Chondrocyte (in vitro differentiated cells): Measurements from ENCODE around the gene IFT22. TPM values are rescaled to one million over a fixed set of nuclear protein-coding genes. Genes with fewer than 3 reads are reported as not detected.
"Not testable (repeated sequence)": the region's sequence is repeated elsewhere in the genome, so short reads cannot be mapped to it uniquely, and the experiment has no call there.

Experiments
- DNase-seq: peaks from one replicate; pipeline ENCODE4 v3.0.0; 2021; ENCODE audit warnings: mixed read lengths, low spot score
- H3K27ac Mint-ChIP-seq: one replicate; pipeline ENCODE4 v1.8.0; 2021; ENCODE audit warnings: mild to moderate bottlenecking, moderate library complexity, mixed read lengths; ENCODE audit not compliant: unreplicated experiment
- H3K27me3 Mint-ChIP-seq: 2 replicates; pipeline ENCODE4 v1.8.0; 2021; ENCODE audit warnings: low read depth, mixed read lengths
- H3K36me3 Mint-ChIP-seq: 2 replicates; pipeline ENCODE4 v1.8.0; 2021; ENCODE audit warnings: low read depth, mixed read lengths
- H3K4me1 Mint-ChIP-seq: 2 replicates; pipeline ENCODE4 v1.8.0; 2021; ENCODE audit warnings: low read depth, mild to moderate bottlenecking, mixed read lengths
- H3K4me3 Mint-ChIP-seq: one replicate; pipeline ENCODE4 v1.8.0; 2021; ENCODE audit warnings: mild to moderate bottlenecking, moderate library complexity, mixed read lengths; ENCODE audit not compliant: unreplicated experiment
- H3K9me3 Mint-ChIP-seq: 2 replicates; pipeline ENCODE4 v1.8.0; 2021; ENCODE audit warnings: low read depth, mixed read lengths
- total RNA-seq: library from RNA; stranded (reverse); gene quantifications from 3 replicates; pipeline ENCODE4 v1.2.1, GENCODE V29; 2021
- TF ChIP-seq, protein P1 (sequence below): fragments of 200-600 bp; sonication (generic); IDR thresholded peaks from 2 replicates; pipeline ENCODE4 v1.5.0; 2021; ENCODE audit warnings: antibody characterized with exemption, mild to moderate bottlenecking, moderate library complexity

IFT22 gene
- total RNA-seq, 1 donor from 2014 or later: 24.3 TPM

DNA sequence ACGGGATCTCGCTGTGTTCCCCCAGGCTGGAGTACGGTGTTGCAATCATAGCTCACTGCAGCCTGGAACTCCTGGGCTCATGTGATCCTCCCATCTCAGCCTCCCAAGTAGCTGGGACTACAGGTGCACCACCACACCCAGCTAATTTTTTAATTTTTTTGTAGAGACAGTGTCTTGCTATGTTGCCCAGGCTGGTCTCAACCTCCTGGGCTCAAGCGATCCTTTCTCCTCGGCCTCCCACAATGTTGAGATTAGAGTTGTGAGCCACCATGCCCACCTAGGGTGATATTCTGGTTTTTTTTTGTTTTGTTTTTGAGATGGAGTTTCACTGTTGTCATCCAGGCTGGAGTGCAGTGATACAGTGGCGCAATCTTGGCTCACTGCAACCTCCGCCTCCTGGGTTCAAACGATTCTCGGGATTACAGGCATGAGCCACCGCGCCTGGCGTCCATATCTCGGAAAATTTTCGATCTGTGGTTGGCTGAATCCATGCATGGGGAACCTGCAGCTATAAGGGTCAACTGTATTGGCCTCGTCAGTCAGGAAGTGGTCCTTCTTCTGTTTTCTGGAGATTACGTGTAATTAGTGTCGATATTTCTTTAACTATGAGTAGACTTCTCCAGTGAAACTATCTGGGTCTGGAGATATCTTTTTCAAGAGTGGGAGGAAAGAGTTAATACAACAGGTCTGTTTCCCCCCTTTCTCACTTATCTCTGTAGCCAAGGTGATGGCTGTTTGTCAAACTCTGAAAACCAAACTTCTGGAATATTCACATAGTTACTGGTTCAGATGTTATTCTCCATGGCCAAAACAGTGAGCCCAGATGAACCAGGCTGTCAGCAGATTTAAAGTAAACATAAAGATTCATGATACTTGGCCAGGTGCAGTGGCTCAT, 55.7 kb downstream of the IFT22 start:
- Mint-ChIP-seq H3K27me3 (peaks cover 2% of the 10 kb centered on the region), H3K9me3 (no peaks in the 10 kb centered on the region), H3K4me3 (no peak overlapping the region), H3K36me3 (no peaks in the 10 kb centered on the region), H3K27ac (no peak overlapping the region), H3K4me1 (no peaks in the 10 kb centered on the region)
- TF ChIP-seq, protein P1, sequence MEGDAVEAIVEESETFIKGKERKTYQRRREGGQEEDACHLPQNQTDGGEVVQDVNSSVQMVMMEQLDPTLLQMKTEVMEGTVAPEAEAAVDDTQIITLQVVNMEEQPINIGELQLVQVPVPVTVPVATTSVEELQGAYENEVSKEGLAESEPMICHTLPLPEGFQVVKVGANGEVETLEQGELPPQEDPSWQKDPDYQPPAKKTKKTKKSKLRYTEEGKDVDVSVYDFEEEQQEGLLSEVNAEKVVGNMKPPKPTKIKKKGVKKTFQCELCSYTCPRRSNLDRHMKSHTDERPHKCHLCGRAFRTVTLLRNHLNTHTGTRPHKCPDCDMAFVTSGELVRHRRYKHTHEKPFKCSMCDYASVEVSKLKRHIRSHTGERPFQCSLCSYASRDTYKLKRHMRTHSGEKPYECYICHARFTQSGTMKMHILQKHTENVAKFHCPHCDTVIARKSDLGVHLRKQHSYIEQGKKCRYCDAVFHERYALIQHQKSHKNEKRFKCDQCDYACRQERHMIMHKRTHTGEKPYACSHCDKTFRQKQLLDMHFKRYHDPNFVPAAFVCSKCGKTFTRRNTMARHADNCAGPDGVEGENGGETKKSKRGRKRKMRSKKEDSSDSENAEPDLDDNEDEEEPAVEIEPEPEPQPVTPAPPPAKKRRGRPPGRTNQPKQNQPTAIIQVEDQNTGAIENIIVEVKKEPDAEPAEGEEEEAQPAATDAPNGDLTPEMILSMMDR: no peak
- DNase-seq: no peak

DNA sequence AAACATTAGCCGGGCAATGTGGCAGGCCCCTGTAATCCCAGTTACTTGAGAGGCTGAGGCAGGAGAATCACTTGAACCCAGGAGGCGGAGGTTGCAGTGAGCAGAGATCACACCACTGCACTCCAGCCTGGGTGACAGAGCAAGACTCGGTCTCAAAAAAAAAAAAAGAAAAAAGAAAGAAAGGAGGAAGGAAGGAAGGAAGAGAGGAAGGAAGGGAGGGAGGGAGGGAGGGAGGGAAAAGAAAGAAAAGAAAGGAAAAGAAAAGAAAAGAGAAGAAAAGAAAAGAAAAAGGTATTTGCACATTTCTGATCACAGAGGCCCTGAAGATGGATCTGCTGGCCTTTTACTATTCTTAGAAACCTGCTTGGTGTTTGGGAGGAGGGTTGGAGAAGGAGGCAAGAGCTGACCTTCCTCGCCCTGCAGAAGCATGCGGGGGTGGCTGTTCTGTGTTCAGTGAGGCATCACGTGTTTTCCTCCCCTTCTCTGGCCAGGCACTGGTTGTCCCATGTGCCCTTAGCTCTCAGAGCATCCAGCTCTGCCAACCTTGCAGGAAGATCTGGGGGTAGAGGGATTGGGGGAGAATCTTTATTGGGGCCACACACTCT, 57.4 kb downstream of the IFT22 start:
- H3K9me3 Mint-ChIP-seq, H3K27me3 Mint-ChIP-seq, H3K36me3 Mint-ChIP-seq, DNase-seq, H3K4me1 Mint-ChIP-seq, H3K4me3 Mint-ChIP-seq, H3K27ac Mint-ChIP-seq: not testable (repeated sequence)

Other genes with a start within 250 kb of the IFT22 start
- 26.1 to 35.7 TPM (median 30.4 TPM) in 3 replicates for gene TRIM56, start 236.3 kb downstream of the IFT22 start, total RNA-seq
- gene SERPINE1, start 194.7 kb downstream of the IFT22 start, total RNA-seq: 794 to 1,203 TPM (median 1,180 TPM) in 3 replicates
- gene AP1S1, start 167.3 kb downstream of the IFT22 start, total RNA-seq: 55.9 to 60.5 TPM (median 60.4 TPM) in 3 replicates
- 0.22 to 0.26 TPM in 2 of 3 replicates, not detected in the other for gene VGF, start 156.2 kb downstream of the IFT22 start, total RNA-seq
- not detected in 3 replicates for gene NAT16, start 141.5 kb downstream of the IFT22 start, total RNA-seq
- not detected in 3 replicates for gene MOGAT3, start 120.8 kb downstream of the IFT22 start, total RNA-seq
- gene PLOD3, start 104.2 kb downstream of the IFT22 start, total RNA-seq: 129 to 156 TPM (median 149 TPM) in 3 replicates
- gene ZNHIT1, start 103.6 kb downstream of the IFT22 start, total RNA-seq: 57.2 to 65.0 TPM (median 58.1 TPM) in 3 replicates
- gene CLDN15, start 84.0 kb downstream of the IFT22 start, total RNA-seq: 6.6 to 7.7 TPM (median 7.6 TPM) in 3 replicates
- gene FIS1, start 76.7 kb downstream of the IFT22 start, total RNA-seq: 110 to 133 TPM (median 118 TPM) in 3 replicates
- gene COL26A1, start 41.1 kb upstream of the IFT22 start, total RNA-seq: 102 to 156 TPM (median 155 TPM) in 3 replicates